ENCODE measurements around the gene RAB12.

GRCh38 chr18:8629602-8630001 is 20.4 kb downstream of the RAB12 start:
- TF ChIP-seq CTCF (conservative IDR thresholded peaks at IDR 0.05 in 1 of 2, IDR thresholded peaks at IDR 0.05 in 1 of 2; ENCODE audit: low read depth in 1 of 2, low read length in 2 of 2) (no peak), EZH2 (IDR thresholded peaks at IDR 0.05; ENCODE audit: low read length, missing control alignments) (no peak)

Measured in fibroblast of lung (primary cell).